Liver (tissue), 3 donors: ENCODE measurements around the gene SEMA6D.

Experiments
- ATF3 ChIP-seq: IDR thresholded peaks from 2 replicates; pipeline ENCODE4 v1.6.1; 2016; ENCODE audit warnings: antibody characterized with exemption
- CTCF ChIP-seq: fragments of 150-350 bp; IDR thresholded peaks from 2 replicates; pipeline ENCODE4 v1.5.1; 2017; ENCODE audit warnings: improper control_type of control experiment, low read depth, low read length; ENCODE audit not compliant: missing input control
- GABPA ChIP-seq, 2 donors: IDR thresholded peaks in 1 of 2; conservative IDR thresholded peaks in 1 of 2; 2 replicates each; pipeline ENCODE4 v1.6.1; 2016; ENCODE audit warnings: antibody characterized with exemption in 2 of 2, mild to moderate bottlenecking in 1 of 2, moderate library complexity in 1 of 2
- HNF4A ChIP-seq, 2 donors: conservative IDR thresholded peaks; 2 replicates each; pipeline ENCODE4 v1.6.1; 2016; ENCODE audit warnings: antibody characterized with exemption in 2 of 2, mild to moderate bottlenecking in 2 of 2
- MAX ChIP-seq: IDR thresholded peaks from 2 replicates; pipeline ENCODE4 v1.6.1; 2016; ENCODE audit warnings: antibody characterized with exemption
- RAD21 ChIP-seq, 2 donors: IDR thresholded peaks; 2 replicates each; pipeline ENCODE4 v1.6.1; 2016; ENCODE audit warnings: antibody characterized with exemption in 2 of 2, mild to moderate bottlenecking in 2 of 2
- YY1 ChIP-seq: IDR thresholded peaks from 2 replicates; pipeline ENCODE4 v1.6.1; 2016; ENCODE audit warnings: antibody characterized with exemption, mild to moderate bottlenecking
- donor health status: healthy.
- donor health status: healthy.

GRCh38 chr15:47685141-47685870 lies 32.0 kb upstream of the SEMA6D start:
- TF ChIP-seq CTCF (no peak), YY1 (no peak), MAX (no peak), ATF3 (no peak), HNF4A (conservative IDR thresholded peaks at IDR 0.05) (no peak), GABPA (IDR thresholded peaks at IDR 0.05 in 1 of 2, conservative IDR thresholded peaks at IDR 0.05 in 1 of 2) (no peak), RAD21 (IDR thresholded peaks at IDR 0.05) (no peak)
